HepG2 (cell line): ENCODE results near the gene PITRM1. TPM values are rescaled to one million over a fixed set of nuclear protein-coding genes. Genes with fewer than 3 reads are reported as not detected.
A peak's percentile ranks its signal among the peaks of the same experiment; 100 is the strongest.

Experiments
- BATF2 ChIP-seq: sonication (generic); formaldehyde crosslinking; IDR thresholded peaks from 2 replicates; pipeline ENCODE4 v1.8.0; 2022; ENCODE audit warnings: mild to moderate bottlenecking, missing genetic modification reagents, moderate library complexity
- CERS6 ChIP-seq: sonication (generic); formaldehyde crosslinking; IDR thresholded peaks from 2 replicates; pipeline ENCODE4 v1.5.0; 2020; ENCODE audit warnings: missing genetic modification reagents
- CSRNP2 ChIP-seq: sonication (generic); formaldehyde crosslinking; conservative IDR thresholded peaks from 2 replicates; pipeline ENCODE4 v1.8.0; 2022; ENCODE audit warnings: low read depth, missing genetic modification reagents
- DBP ChIP-seq: sonication (generic); formaldehyde crosslinking; IDR thresholded peaks from 2 replicates; pipeline ENCODE4 v1.4.0; 2020; ENCODE audit warnings: missing genetic modification reagents; ENCODE audit errors: not compliant biosample characterization
- ELF4 ChIP-seq: sonication (generic); formaldehyde crosslinking; IDR thresholded peaks from 2 replicates; pipeline ENCODE4 v1.5.0; 2020; ENCODE audit warnings: missing genetic modification reagents, mild to moderate bottlenecking, moderate library complexity, borderline replicate concordance
- KLF13 ChIP-seq: sonication (generic); formaldehyde crosslinking; IDR thresholded peaks from 2 replicates; pipeline ENCODE4 v1.4.0; 2020; ENCODE audit warnings: mild to moderate bottlenecking, missing genetic modification reagents
- MLX ChIP-seq: IDR thresholded peaks from 2 replicates; pipeline ENCODE4 v1.6.1; 2016
- MYNN ChIP-seq: sonication (generic); formaldehyde crosslinking; IDR thresholded peaks from 2 replicates; pipeline ENCODE4 v1.4.0; 2020; ENCODE audit warnings: mild to moderate bottlenecking, low read depth, missing genetic modification reagents
- NFYC ChIP-seq: IDR thresholded peaks from 2 replicates; pipeline ENCODE4 v1.6.1; 2016; ENCODE audit warnings: missing genetic modification reagents, missing compliant biosample characterization
- PAWR ChIP-seq: sonication (generic); formaldehyde crosslinking; IDR thresholded peaks from 2 replicates; pipeline ENCODE4 v1.4.0; 2020; ENCODE audit warnings: missing genetic modification reagents, mild to moderate bottlenecking, borderline replicate concordance
- PLRG1 ChIP-seq: fragments of 450-650 bp; conservative IDR thresholded peaks from 2 replicates; pipeline ENCODE4 v1.6.1; 2016
- SNRNP70 ChIP-seq: fragments of 200-400 bp; formaldehyde crosslinking; IDR thresholded peaks from 2 replicates; pipeline ENCODE4 v1.6.1; 2017; ENCODE audit warnings: mild to moderate bottlenecking, low read depth, low read length, moderate library complexity
- TEAD3 ChIP-seq: optimal IDR thresholded peaks from 2 replicates; pipeline ENCODE3; 2016; ENCODE audit warnings: borderline replicate concordance
- ZBTB4 ChIP-seq: sonication (generic); formaldehyde crosslinking; IDR thresholded peaks from 2 replicates; pipeline ENCODE4 v1.4.0; 2020; ENCODE audit warnings: missing genetic modification reagents, mild to moderate bottlenecking, borderline replicate concordance
- ZNF333 ChIP-seq: sonication (generic); formaldehyde crosslinking; IDR thresholded peaks from 2 replicates; pipeline ENCODE4 v1.4.0; 2020; ENCODE audit warnings: mild to moderate bottlenecking, missing genetic modification reagents, borderline replicate concordance
- ZNF33B ChIP-seq: sonication (generic); formaldehyde crosslinking; IDR thresholded peaks from 2 replicates; pipeline ENCODE4 v1.5.1; 2020; ENCODE audit warnings: mild to moderate bottlenecking, missing genetic modification reagents
- ZNF431 ChIP-seq: sonication (generic); formaldehyde crosslinking; IDR thresholded peaks from 2 replicates; pipeline ENCODE4 v1.9.0; 2022; ENCODE audit warnings: missing genetic modification reagents, low read depth, mild to moderate bottlenecking, borderline replicate concordance
- ZNF432 ChIP-seq: sonication (generic); formaldehyde crosslinking; IDR thresholded peaks from 2 replicates; pipeline ENCODE4 v1.5.0; 2020; ENCODE audit warnings: missing genetic modification reagents, mild to moderate bottlenecking, borderline replicate concordance
- ZNF570 ChIP-seq: sonication (generic); formaldehyde crosslinking; IDR thresholded peaks from 2 replicates; pipeline ENCODE4 v1.4.0; 2020; ENCODE audit warnings: mild to moderate bottlenecking, missing genetic modification reagents, borderline replicate concordance
- ZNF644 ChIP-seq: IDR thresholded peaks from 2 replicates; pipeline ENCODE4 v1.6.1; 2016; ENCODE audit warnings: low read depth
- ZNF703 ChIP-seq: sonication (generic); formaldehyde crosslinking; IDR thresholded peaks from 2 replicates; pipeline ENCODE4 v1.5.1; 2020; ENCODE audit warnings: missing genetic modification reagents, mild to moderate bottlenecking, moderate library complexity, borderline replicate concordance
- ZNF772 ChIP-seq: sonication (generic); formaldehyde crosslinking; IDR thresholded peaks from 2 replicates; pipeline ENCODE4 v1.5.0; 2020; ENCODE audit warnings: mild to moderate bottlenecking, missing genetic modification reagents
- polyA plus RNA-seq, 8 experiments: library from polyadenylated mRNA; depleted of rRNA in 3 of 8; stranded (reverse) in 7 of 8; unstranded in 1 of 8; fragments of >200 nt; fragmentation: Illumina TruSeq in 4 of 8; extraction: Trizol in 4 of 8; gene quantifications; 2 replicates each; pipeline versions ENCODE4 v1.2.1 to v1.2.3, GENCODE V29; 2011 to 2016; ENCODE audit warnings: low read depth in 4 of 8, missing spikeins in 1 of 8, mixed read lengths in 1 of 8; ENCODE audit not compliant: insufficient read depth in 1 of 8
- total RNA-seq, 5 experiments: library from RNA; depleted of rRNA; stranded (reverse); fragments of >200 nt; fragmentation: Illumina TruSeq; extraction: Trizol; gene quantifications; 2 replicates each; pipeline ENCODE4 v1.2.3, GENCODE V29; 2016; ENCODE audit warnings: low read depth in 1 of 5

Gene PITRM1
- total and polyA plus RNA-seq, 2 of the 13 experiments (the other 11 are each of a cell fraction or from before 2014, with no cell fraction given), result 16.4 to 29.0 TPM

- TF ChIP-seq ZNF644 (CRISPR knock-in tag) (no peak), ZNF703 (no peak), MLX (CRISPR knock-in tag) (no peak), MYNN (CRISPR knock-in tag) (no peak), ZBTB4 (CRISPR knock-in tag) (no peak), ZNF431 (no peak), ZNF333 (CRISPR knock-in tag) (no peak), ZNF33B (no peak), NFYC (CRISPR knock-in tag) (no peak), CERS6 (CRISPR knock-in tag) (no peak), TEAD3 (CRISPR knock-in tag) (peak; percentile 68), ZNF772 (no peak), DBP (CRISPR knock-in tag) (no peak), KLF13 (CRISPR knock-in tag) (no peak), ELF4 (no peak), ZNF432 (CRISPR knock-in tag) (no peak), PAWR (CRISPR knock-in tag) (no peak), ZNF570 (CRISPR knock-in tag) (no peak), SNRNP70 (no peak), BATF2 (no peak), CSRNP2 (CRISPR knock-in tag) (no peak), PLRG1 (no peak)
These were observed 77.0 kb downstream of the PITRM1 start (continued) for GRCh38 chr10:3095373-3096139.
